Body of pancreas (tissue), 4 donors: ENCODE results near the gene GMPPA. TPM values are rescaled to one million over a fixed set of nuclear protein-coding genes. Genes with fewer than 3 reads are reported as not detected.

Experiments used
- ATAC-seq: fragments of 150-250 bp; one replicate; pipeline ENCODE4 v1.9.1; 2016
- DNase-seq, 4 donors: peaks; one replicate each; pipeline ENCODE4 v3.0.0-alpha.2; 2019
- H3K27ac ChIP-seq, 4 donors: fragments of 200-600 bp; sonication (generic); 1 replicate in 3 of 4; 2 replicates in 1 of 4; pipeline versions ENCODE4 v1.5.1 to v1.6.1; 2016 to 2019; ENCODE audit warnings: mild to moderate bottlenecking in 1 of 4, mixed read lengths in 1 of 4, moderate library complexity in 1 of 4
- H3K27me3 ChIP-seq, 2 donors: fragments of 200-600 bp; sonication (generic); one replicate each; pipeline ENCODE4 v1.6.0; 2016; ENCODE audit warnings: mild to moderate bottlenecking in 1 of 2
- H3K36me3 ChIP-seq, 2 donors: fragments of 200-600 bp; sonication (generic); replicated peaks in 1 of 2; 2 replicates each; pipeline ENCODE4 v1.5.1; 2016; ENCODE audit warnings: low read depth in 2 of 2; ENCODE audit not compliant: insufficient read depth in 1 of 2
- H3K4me1 ChIP-seq: fragments of 200-600 bp; sonication (generic); one replicate; pipeline ENCODE4 v1.6.0; 2016
- H3K4me3 ChIP-seq, 2 donors: fragments of 200-600 bp; sonication (generic); 1 replicate in 1 of 2; 2 replicates in 1 of 2; pipeline ENCODE4 v1.5.1; 2016 to 2019
- H3K9me3 ChIP-seq, 3 donors: fragments of 200-600 bp; sonication (generic); 1 replicate in 2 of 3; 2 replicates in 1 of 3; pipeline ENCODE4 v1.5.1; 2016
- POLR2A ChIP-seq, 3 donors: fragments of 450-650 bp; IDR thresholded peaks; one replicate each; pipeline ENCODE4 v1.6.1; 2016; ENCODE audit warnings: antibody characterized with exemption in 3 of 3, mild to moderate bottlenecking in 2 of 3
- WGBS, 2 donors: methylation state at CpG; one replicate each; pipeline ENCODE4 v1.1.5; 2017; 5-methylcytosine and 5-hydroxymethylcytosine counted together
- intact Hi-C: fragments of 100-400 bp; cut with DNase I; formaldehyde crosslinking; loops from one replicate; pipeline ENCODE4 v1.15.1; 2023
- total RNA-seq, 2 donors: library from RNA; depleted of rRNA; stranded (reverse); fragments of >200 nt; gene quantifications; one replicate each; pipeline ENCODE4 v1.1.0, GENCODE V29; 2016
- TF ChIP-seq, protein P1 (sequence below), 7 experiments: fragments of 450-650 bp in 4 of 7; fragments of 200-600 bp in 3 of 7; sonication (generic) in 3 of 7; IDR thresholded peaks; one replicate each; pipeline ENCODE4 v1.5.1; 2016 to 2019; ENCODE audit warnings: antibody characterized with exemption in 7 of 7

The GMPPA gene
- total RNA-seq, 2 donors from 2014 or later = 40.5 to 57.4 TPM

DNA sequence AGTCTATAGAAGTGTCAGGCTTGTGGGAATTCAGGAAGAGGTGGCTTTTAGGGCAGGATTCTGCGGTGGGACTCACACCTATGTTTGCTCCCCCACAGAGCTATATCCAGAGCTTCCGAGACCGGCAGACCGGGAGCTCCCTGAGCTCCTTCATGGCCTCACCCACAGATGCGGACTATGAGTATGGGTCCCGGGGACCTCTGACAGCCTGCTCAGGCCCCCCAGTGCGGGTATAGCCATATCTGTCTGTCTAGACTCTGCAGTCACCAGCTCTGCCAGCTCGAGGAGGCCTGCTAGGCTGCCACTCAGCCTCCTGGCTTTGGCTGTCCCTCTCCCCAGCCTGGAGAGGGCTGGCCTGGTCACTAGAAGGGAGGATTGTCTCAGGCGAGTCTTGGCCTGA lies 50.9 kb downstream of the GMPPA start:
- no peak overlapping the region for H3K27ac ChIP-seq
- ATAC-seq (no peak), DNase-seq (no peak)
- H3K9me3 ChIP-seq = no peaks in the 10 kb centered on the region
- H3K4me3 ChIP-seq = no peak overlapping the region
- WGBS, 2 donors = 80 to 83% methylated on average over 2 to 9 of the region's 9 CpGs
- intact Hi-C loops = no loop called here
- no peaks in the 10 kb centered on the region for H3K36me3 ChIP-seq
- H3K27me3 ChIP-seq = no peaks in the 10 kb centered on the region
- H3K4me1 ChIP-seq = peaks cover 21% of the 10 kb centered on the region
- TF ChIP-seq POLR2A (IDR thresholded peaks at IDR 0.05) = no peak
- TF ChIP-seq, protein P1, sequence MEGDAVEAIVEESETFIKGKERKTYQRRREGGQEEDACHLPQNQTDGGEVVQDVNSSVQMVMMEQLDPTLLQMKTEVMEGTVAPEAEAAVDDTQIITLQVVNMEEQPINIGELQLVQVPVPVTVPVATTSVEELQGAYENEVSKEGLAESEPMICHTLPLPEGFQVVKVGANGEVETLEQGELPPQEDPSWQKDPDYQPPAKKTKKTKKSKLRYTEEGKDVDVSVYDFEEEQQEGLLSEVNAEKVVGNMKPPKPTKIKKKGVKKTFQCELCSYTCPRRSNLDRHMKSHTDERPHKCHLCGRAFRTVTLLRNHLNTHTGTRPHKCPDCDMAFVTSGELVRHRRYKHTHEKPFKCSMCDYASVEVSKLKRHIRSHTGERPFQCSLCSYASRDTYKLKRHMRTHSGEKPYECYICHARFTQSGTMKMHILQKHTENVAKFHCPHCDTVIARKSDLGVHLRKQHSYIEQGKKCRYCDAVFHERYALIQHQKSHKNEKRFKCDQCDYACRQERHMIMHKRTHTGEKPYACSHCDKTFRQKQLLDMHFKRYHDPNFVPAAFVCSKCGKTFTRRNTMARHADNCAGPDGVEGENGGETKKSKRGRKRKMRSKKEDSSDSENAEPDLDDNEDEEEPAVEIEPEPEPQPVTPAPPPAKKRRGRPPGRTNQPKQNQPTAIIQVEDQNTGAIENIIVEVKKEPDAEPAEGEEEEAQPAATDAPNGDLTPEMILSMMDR (IDR thresholded peaks at IDR 0.05) = no peak

DNA sequence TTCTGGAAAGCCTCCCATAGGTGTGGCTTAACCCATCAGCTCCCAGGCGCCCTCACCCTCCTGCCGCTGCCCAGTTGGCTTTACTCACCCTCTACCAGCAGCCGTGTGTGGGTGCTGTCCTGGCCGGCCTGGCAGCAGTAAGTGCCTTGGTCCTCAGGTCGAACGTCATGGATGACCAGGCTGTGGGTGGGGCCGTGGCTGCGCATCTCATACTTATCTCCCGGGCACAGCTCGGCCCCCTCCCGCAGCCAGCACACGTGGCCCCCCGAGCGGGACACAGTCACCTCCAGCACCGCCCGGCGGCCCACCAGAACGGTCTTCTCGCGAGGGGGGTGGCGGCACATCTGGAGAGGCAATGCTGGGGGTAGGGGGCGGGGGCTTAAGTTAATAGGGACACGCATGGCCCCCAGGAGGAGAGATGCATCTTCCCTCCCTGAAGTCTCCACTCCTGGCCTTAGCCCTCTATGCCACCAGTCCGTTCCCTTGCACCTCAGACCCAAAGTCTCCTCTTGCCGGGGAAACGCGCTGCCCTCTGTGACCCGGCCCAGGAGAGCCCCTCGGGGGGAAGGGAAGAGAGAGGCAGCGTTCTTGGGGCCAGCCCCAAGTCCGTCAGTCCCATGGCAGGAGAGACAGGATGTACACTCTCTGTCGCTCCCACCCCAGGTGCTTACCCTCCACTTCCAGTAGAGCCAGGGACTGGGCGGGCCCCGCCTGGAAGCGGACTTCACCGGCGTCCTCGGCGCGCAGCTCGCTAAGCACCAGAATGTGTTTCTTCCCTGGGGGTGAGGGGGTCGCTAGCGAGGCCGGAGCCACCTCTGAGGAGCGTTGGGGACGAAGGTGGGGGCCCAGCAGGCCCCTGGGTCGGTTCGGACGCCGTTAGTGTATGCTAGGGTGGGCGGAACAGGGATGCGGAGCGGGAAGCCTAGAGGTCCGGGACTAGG lies 53.0 kb downstream of the GMPPA start:
- Histone ChIP-seq H3K4me3 (no peak overlapping the region), H3K36me3 (no peaks in the 10 kb centered on the region), H3K4me1 (peaks cover 18% of the 10 kb centered on the region), H3K9me3 (no peaks in the 10 kb centered on the region), H3K27ac (peak overlapping the region in 3 of 4 donors; percentile 6 to 77 (median 52)), H3K27me3 (no peaks in the 10 kb centered on the region)
- DNase-seq = peak in 2 of 4 donors; percentile 27 to 32
- intact Hi-C loops = no loop called here
- ATAC-seq = peak; percentile 7
- no peak for TF ChIP-seq POLR2A (IDR thresholded peaks at IDR 0.05)
- TF ChIP-seq, protein P1 (IDR thresholded peaks at IDR 0.05) = no peak
- WGBS, 2 donors = 16 to 17% methylated on average over 16 to 51 of the region's 54 CpGs

DNA sequence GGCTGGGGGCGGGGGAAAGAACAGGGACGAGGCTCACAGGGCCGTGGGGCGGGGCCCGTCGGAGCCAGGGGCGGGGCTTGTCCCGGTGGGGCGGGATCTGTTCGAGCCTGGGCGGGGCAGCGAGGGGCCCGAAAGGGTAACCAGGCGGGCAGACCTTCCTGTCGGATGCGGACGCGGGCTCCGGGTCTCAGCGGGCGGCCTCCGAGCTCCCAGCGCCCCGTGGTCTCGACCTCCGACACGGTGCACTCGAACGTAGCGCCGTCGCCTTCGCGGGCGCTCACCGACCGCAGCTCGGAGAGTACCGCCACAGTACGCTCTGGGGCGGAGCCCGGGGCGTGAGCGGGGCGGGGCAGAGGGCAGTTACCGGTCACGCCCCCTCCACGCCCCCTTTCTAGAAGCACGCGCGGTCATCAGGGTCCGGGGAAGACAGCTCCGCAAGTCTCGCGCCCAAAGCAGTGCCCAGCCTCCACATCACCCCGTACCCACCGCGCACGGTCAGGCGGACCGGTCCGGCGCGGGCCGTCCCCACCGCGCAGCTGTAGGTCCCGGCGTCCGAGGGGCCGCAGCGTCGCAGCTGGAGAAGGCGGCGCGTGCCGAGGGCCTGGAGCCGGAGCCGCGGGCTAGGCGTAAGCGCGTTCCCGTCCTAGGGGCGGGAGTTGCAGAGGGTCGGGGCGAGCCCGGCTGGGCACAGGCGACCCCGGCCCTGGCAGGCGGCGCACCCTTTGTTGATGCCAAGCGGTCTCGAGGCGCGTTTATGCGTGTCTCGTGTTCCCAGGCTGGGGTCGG lies 53.9 kb downstream of the GMPPA start:
- intact Hi-C loops = no loop called here
- H3K4me1 ChIP-seq = peaks cover 18% of the 10 kb centered on the region
- H3K9me3 ChIP-seq = no peaks in the 10 kb centered on the region
- H3K27me3 ChIP-seq = no peaks in the 10 kb centered on the region
- TF ChIP-seq POLR2A (IDR thresholded peaks at IDR 0.05) = peak in 1 of 3 donors; percentile 48
- TF ChIP-seq, protein P1 (IDR thresholded peaks at IDR 0.05) = no peak
- DNase-seq = peak; percentile 88 to 94 (median 90)
- H3K4me3 ChIP-seq = peak overlapping the region; percentile 30 to 44
- no peaks in the 10 kb centered on the region for H3K36me3 ChIP-seq
- peak; percentile 95 for ATAC-seq
- 1% methylated on average over 15 to 95 of the region's 99 CpGs for WGBS, 2 donors
- peak overlapping the region in 3 of 4 donors; percentile 6 to 77 (median 52) for H3K27ac ChIP-seq

DNA sequence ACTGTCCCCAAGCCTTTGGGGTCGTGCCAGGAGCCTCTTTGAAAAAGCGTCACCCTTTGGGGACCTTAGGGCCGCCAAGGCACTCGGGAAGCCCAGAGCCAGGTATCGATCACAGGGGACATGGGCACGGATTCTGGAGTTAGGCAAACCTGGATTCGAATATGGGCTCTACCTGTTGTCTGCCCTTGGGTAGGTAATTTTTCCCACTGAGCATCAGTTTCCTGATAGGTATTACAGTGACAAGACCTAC lies 54.4 kb downstream of the GMPPA start:
- TF ChIP-seq POLR2A (IDR thresholded peaks at IDR 0.05) = no peak
- TF ChIP-seq, protein P1 (IDR thresholded peaks at IDR 0.05) = no peak
- no peak overlapping the region for H3K27ac ChIP-seq
- ATAC-seq = no peak
- H3K9me3 ChIP-seq = no peaks in the 10 kb centered on the region
- WGBS, 2 donors = 12 to 40% methylated on average over 1 to 7 of the region's 7 CpGs
- peak in 1 of 4 donors; percentile 37 for DNase-seq
- H3K4me1 ChIP-seq = peaks cover 20% of the 10 kb centered on the region
- intact Hi-C loops = no loop called here
- no peaks in the 10 kb centered on the region for H3K36me3 ChIP-seq
- no peaks in the 10 kb centered on the region for H3K27me3 ChIP-seq
- H3K4me3 ChIP-seq = peak overlapping the region in 1 of 2 donors; percentile 30
